ENCODE results near the gene FGF19.

Gene FGF19

GRCh38 chr11:69667619-69668604, 35.9 kb downstream of the FGF19 start:
- DNase-seq: no peak

DNA sequence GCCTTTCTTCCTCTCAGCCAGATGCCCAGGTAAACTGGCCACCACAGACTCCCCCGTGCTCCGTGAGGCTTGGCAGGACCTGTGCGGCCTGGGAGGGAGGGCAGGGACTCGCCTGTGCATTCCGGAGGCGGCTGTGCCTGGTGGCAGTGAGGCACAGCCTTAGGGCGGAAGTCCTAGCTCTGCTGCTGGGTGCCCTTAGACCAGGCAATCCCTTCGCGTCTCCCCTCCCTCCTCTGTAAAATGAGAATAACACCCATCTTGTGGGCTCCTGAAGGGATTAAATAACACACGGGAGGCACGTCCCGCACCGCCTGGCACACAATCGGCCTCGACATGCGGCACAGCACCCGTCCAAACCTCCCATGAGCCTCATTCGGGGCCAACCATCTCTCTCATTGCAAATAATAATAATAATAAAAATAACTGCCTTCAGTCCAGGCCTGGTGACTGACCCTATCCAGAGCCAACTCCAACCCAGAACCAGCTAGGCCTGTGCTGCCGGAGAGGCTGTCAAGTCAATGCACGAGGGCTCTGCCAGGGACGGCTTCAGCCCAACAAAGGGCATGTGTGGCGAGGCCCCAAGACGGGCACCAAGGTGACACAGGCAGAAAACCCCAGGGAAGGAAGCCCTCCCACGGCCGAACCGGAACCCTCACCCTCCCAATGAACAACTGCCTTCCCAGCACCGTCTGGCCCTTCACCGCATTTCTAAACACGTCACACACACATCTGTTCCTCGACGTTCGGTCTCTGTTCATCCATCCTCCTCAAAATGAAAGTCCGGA, 36.9 kb downstream of the FGF19 start:
- DNase-seq: no peak

GRCh38 chr11:69666261-69666660, 37.6 kb downstream of the FGF19 start:
- no peak for DNase-seq

GRCh38 chr11:69665669-69666068, 38.2 kb downstream of the FGF19 start:
- no peak for DNase-seq

GRCh38 chr11:69664901-69665300, 38.9 kb downstream of the FGF19 start:
- DNase-seq: no peak

DNA sequence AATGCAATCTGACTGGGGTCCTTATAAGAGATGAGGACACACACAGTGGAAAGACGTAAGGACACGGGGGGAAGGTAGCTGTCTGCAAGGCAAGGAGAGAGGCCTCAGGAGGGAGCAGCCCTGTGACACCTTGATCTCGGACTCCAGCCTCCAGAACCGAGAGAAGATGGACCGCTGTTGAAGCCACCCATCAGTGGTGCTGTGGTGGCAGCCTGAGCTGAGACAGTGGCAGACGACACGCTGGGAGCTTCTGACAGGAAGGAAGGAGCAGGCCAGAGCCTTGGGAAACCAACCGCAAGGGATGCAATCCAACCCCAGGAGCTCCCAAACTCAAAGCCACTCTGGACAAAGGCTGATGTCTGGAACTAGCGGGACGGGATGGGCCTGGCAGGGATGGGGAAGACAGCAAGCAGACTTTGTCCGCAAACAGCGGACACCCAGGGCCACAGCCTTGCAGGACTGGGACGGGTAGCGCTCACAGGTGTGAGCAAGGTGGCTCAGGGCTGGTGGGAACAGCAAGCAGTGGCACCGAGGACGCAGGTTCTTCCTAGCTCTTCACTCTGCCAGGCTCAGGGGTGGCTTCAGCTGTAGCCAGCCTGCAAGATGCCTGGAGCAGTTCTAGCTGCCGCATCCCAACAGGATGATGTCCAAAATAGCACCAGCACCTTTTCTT, 39.6 kb downstream of the FGF19 start:
- no peak for DNase-seq

- DNase-seq: no peak
Measured at GRCh38 chr11:69663326-69663725, 40.5 kb downstream of the FGF19 start.

DNA sequence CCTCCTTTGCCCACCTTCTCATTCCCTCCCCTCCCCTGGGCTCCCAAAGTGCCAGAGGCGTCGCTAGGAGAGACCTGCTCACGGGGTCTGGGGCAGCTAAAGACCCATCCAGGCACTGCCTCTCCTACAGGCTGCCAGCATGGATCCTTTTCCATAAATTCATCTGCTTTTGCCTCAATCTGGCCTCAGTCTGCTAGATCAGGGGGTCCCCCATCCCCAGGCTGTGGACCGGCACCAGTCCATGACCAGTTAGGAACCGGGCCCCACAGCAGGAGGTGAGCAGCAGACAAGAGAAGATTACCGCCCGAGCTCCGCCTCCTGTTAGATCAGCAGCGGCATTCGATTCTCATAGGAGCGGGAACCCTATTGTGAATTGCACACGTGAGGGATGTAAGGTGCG, 41.0 kb downstream of the FGF19 start:
- no peak for DNase-seq

- DNase-seq: no peak
Measured at GRCh38 chr11:69662021-69662698, 41.7 kb downstream of the FGF19 start.

DNA sequence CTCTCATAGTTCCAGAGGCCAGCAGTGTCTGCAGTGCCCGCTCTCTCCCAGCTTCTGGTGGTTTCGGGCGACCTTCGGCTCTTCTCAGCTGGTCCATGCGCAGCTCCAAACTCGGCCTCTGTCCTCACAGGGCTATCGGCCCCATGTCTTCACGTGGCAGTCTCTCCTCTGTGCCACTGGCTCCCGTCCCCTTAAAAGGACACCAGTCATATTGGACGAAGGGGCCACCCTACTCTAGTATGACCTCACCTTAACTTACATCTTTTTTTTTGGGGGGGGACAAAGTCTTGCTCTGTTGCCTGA, 42.5 kb downstream of the FGF19 start:
- DNase-seq: no peak

- no peak for DNase-seq
Measured at GRCh38 chr11:69660001-69660500, 43.8 kb downstream of the FGF19 start.

GRCh38 chr11:69659591-69659990, 44.2 kb downstream of the FGF19 start:
- no peak for DNase-seq

- DNase-seq: no peak
Measured at GRCh38 chr11:69658626-69659450, 45.0 kb downstream of the FGF19 start.

DNA sequence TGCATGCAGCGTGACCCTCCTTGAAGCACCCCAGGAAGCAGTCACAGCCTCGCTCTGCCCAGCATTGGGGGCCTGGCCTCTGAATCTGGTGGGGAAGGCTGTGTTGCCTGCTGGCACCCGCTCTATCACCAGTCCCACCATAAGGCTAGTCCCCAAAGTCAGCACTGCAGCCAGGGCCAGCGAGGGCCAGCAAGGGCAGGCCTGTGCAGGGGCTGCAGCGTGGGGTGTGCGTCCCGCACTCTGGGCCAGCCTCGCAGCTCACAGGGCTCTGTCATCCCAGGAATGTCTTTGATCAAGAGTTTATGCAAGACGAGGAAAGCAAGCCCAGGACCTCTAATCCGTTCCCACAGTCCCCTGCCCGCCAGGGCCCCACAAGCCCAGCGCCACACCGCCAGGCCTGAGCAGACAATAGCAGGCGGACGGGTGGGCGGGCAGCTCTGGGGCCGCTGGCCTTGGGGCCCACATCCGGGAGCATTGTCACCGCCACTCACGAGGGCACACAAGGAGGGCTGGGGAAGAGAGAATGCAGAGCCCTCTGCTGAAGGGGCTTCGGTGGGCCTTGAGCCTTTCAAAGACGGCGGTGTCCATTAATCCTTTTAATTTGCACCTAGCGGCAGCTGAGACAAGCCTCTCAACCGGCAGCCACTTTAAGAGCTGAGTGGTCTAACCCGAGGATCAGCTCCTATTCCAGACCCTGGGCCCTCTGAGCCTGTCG, 45.8 kb downstream of the FGF19 start:
- DNase-seq: no peak

DNA sequence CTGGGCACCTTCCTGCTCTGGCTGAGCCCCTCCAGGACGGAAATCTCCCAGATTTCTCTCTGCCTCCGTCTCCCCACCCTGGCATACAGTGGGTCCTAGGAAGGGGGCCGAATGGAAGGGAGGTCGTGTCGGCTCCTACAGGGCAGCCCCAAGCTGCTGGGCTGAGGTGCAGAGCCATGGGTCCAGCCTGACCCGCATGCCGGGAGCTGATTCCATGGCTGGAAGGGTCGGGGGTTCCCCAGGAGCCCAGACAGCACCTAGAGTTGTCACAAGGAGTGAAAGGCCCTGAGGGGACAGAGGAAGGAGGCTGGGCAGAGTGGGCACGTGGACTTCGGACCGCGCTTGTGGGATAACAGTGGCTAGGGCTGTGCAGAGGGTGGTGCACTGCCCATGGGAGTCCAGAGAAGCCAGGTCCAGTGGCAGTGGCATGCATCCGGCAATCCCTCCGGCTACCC, 46.3 kb downstream of the FGF19 start:
- DNase-seq: no peak

DNA sequence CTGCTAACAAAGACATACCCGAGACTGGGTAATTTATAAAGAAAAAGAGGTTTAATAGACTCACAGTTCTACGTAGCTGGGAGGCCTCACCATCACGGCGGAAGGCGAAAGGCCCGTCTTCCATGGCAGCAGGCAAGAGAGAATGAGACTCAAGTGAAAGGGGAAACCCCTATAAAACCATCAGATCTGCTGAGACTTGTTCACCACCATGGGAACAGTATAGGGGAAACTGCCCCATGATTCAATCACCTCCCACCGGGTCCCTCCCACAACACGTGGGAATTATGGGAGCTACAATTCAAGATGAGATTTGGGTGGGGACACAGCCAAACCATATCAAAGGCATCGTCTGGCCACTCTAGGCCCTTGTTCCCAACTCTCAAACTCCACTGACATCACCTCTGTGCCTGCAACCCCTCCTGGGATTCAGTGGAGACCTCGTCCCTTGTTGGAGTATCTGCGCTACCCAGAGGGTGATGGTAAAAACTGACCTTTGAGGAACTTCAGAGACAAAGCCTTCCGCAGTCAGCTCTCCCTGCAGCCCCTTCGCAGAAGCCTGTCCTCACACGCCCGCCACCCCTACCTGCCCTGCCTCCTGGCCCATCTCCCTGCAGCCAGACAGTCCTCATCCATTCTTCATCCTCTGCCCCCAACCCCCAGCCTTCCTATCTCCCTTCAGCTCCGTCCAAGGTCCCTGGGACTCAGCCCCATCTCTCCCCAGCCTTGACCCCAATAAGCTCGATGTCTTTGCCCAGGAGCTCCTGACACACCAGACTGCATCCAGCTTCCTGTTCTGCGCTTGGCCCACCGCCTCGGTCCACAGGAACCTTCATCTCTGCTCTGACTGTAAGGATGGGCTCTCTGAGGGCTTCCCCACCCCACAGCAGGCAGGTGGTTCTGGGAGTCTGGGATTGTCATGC, 47.0 kb downstream of the FGF19 start:
- DNase-seq: no peak

DNA sequence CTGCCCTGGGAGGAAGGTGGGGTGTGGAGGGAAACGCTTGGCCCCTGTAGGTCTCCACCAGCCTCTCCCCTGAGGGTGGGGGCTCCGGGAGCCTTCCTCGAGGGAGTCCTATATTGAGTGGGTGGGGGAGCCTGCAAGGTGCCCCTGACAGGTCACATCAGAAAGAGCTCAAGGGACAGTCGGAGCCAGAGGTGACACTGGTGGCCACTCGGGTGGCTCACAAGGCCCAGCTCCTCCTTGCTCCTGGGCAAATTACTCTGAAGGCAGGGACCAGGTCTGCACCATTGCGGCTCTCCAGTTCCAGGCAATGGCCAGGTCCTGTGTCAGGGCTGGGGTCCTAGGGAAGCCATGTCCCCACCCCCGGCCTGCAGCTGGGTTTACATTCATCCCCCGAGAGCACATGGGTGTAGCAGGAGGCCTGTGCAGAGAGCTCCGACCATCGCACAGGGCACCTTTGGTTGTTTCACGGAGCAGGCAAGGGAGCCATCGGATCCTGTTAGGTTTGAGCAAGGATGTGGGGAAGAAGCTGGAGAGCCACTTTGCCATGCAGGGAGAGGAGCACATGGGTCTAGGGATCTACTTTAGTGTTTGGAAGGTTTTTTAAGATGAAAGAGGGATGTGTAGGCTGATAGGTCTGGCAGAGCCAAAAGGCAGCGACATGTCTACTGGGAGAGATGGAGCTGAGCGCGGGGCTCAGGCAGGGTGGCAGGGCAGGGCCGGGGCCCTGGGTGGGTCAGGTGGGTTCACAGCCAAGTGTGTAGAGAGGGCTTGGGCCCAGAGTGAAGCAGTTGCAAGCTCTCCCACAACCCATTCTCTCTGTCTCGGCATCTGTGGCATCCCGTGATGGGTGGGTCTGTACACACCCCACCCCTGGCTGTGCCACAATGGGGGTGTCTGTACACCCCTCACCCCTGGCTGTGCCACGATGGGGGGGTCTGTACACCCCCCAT, 48.1 kb downstream of the FGF19 start:
- no peak for DNase-seq

DNA sequence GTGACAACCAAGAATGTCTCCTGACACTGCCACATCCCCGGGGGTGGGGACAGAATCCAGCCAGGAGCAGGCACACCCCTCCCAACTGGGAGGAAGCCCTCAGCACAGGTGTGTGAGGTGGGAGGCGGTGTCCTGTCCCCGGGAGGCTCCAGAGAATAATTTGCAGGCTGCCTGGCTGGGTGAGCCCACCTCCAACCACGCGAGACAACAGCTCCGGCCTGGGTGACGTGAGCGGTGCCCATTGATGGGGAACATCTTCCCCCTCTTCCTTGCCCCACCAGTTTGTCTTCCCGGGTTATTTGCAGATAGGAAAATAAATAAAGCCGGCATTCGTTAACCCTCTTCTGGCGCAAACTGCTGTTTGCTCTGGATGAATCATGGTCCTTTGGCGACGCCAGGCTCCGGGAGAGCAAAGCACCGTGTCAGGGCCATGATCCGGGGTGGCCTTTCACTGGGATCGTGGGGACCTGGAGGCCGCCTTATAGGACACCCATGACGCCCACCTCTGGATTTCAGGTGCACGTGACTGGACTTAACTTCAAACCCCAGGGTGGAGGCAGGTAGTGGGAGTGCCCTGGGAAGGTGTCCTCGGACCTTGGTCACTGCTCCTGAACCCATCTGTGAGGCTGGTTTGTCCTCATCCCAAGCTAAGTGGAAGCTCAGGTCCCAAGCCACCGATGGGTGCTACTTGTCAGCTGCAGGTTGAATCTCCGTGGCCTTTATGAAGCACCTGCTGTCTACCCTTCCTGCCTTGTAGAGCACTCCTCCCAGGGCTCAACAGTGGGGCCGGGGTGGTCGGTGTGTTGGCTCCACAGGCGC, 49.0 kb downstream of the FGF19 start:
- DNase-seq: no peak
